B cell (primary cell): Measurements from ENCODE around the gene NAA40.

ENCODE experiments used
- CTCF ChIP-seq: fragments of 200-600 bp; IDR thresholded peaks from one replicate; pipeline ENCODE4 v1.8.0; 2022; ENCODE audit warnings: antibody characterized with exemption, mild to moderate bottlenecking
- EZH2 ChIP-seq: IDR thresholded peaks from 2 replicates; pipeline ENCODE4 v1.6.1; 2012; ENCODE audit warnings: borderline replicate concordance, low read depth, mild to moderate bottlenecking, moderate library complexity, low read length; ENCODE audit not compliant: insufficient read depth, poor library complexity, severe bottlenecking

- TF ChIP-seq CTCF (no peak), EZH2 (no peak)
These were observed 30.7 kb downstream of the NAA40 start for GRCh38 chr11:63969461-63969860.
